K562 (cell line): ENCODE results near the gene RPL28. TPM values are rescaled to one million over a fixed set of nuclear protein-coding genes. Genes with fewer than 3 reads are reported as not detected.

ENCODE experiments used
- HDGF ChIP-seq: fragments of 450-650 bp; IDR thresholded peaks from 2 replicates; pipeline ENCODE4 v1.6.1; 2016
- JUN ChIP-seq, 2 experiments: sonication (generic) in 1 of 2; formaldehyde crosslinking in 1 of 2; IDR thresholded peaks; 2 replicates each; pipeline versions ENCODE4 v1.6.1 to v1.8.0; 2012 to 2022; ENCODE audit warnings: borderline replicate concordance in 2 of 2, mild to moderate bottlenecking in 2 of 2, improper control_type of control experiment in 1 of 2, low read depth in 1 of 2, low read length in 1 of 2, missing genetic modification reagents in 1 of 2
- MCM2 ChIP-seq: fragments of 450-650 bp; IDR thresholded peaks from 2 replicates; pipeline ENCODE4 v1.6.1; 2017; ENCODE audit warnings: low read depth, mild to moderate bottlenecking
- NCOR1 ChIP-seq: fragments of 450-650 bp; IDR thresholded peaks from 2 replicates; pipeline ENCODE4 v1.6.1; 2016; ENCODE audit warnings: mild to moderate bottlenecking, moderate library complexity
- NFXL1 ChIP-seq: fragments of 450-650 bp; formaldehyde crosslinking; IDR thresholded peaks from 2 replicates; pipeline ENCODE4 v1.4.0; 2021; ENCODE audit warnings: mild to moderate bottlenecking
- NFYB ChIP-seq: IDR thresholded peaks from 2 replicates; pipeline ENCODE4 v1.6.1; 2011; ENCODE audit warnings: mild to moderate bottlenecking, moderate library complexity; ENCODE audit not compliant: insufficient read length; ENCODE audit errors: extremely low read depth
- NONO ChIP-seq, 2 experiments: fragments of 200-400 bp in 1 of 2; fragments of 450-650 bp in 1 of 2; formaldehyde crosslinking in 1 of 2; IDR thresholded peaks; 2 replicates each; pipeline ENCODE4 v1.6.1; 2017; ENCODE audit warnings: low read depth in 2 of 2, mild to moderate bottlenecking in 2 of 2, moderate library complexity in 2 of 2, low read length in 1 of 2
- NR2C1 ChIP-seq, 2 experiments: fragments of 450-650 bp; IDR thresholded peaks; 2 replicates each; pipeline ENCODE4 v1.6.1; 2017; ENCODE audit warnings: mild to moderate bottlenecking in 2 of 2, antibody characterized with exemption in 1 of 2, inconsistent platforms in 1 of 2, missing compliant biosample characterization in 1 of 2, missing genetic modification characterization in 1 of 2
- NR2C2 ChIP-seq, 2 experiments: fragments of 200-800 bp in 1 of 2; sonication (Bioruptor generic) in 1 of 2; sonication (generic) in 1 of 2; formaldehyde crosslinking in 1 of 2; IDR thresholded peaks; 2 replicates each; pipeline versions ENCODE4 v1.6.1 to v1.8.0; 2016 to 2022; ENCODE audit warnings: mild to moderate bottlenecking in 1 of 2, missing compliant biosample characterization in 1 of 2, missing genetic modification characterization in 1 of 2, missing genetic modification reagents in 1 of 2
- NR2F6 ChIP-seq: fragments of 450-650 bp; formaldehyde crosslinking; IDR thresholded peaks from 2 replicates; pipeline ENCODE4 v1.4.0; 2020; ENCODE audit warnings: mild to moderate bottlenecking
- POLR2A ChIP-seq: fragments of 450-650 bp; conservative IDR thresholded peaks from 2 replicates; pipeline ENCODE4 v1.6.1; 2016
- SAP30 ChIP-seq: fragments of 200-600 bp; sonication (generic); IDR thresholded peaks from 2 replicates; pipeline ENCODE4 v1.6.1; 2012; ENCODE audit warnings: borderline replicate concordance, low read depth, mild to moderate bottlenecking, moderate library complexity, low read length, control low read depth, inconsistent platforms; ENCODE audit not compliant: insufficient read depth, poor library complexity, severe bottlenecking
- SREBF2 ChIP-seq: sonication (generic); formaldehyde crosslinking; IDR thresholded peaks from 2 replicates; pipeline ENCODE4 v1.4.0; 2020; ENCODE audit warnings: mild to moderate bottlenecking, missing genetic modification reagents
- TCF7 ChIP-seq: sonication (generic); IDR thresholded peaks from 2 replicates; pipeline ENCODE4 v1.6.1; 2016; ENCODE audit warnings: antibody characterized with exemption, borderline replicate concordance
- YY1 ChIP-seq, 3 experiments: IDR thresholded peaks; 2 replicates each; pipeline ENCODE4 v1.6.1; 2011; ENCODE audit warnings: low read length in 2 of 3, mild to moderate bottlenecking in 2 of 3, moderate library complexity in 2 of 3, borderline replicate concordance in 1 of 3, control low read depth in 1 of 3, low read depth in 1 of 3; ENCODE audit not compliant: insufficient read depth in 3 of 3, insufficient replicate concordance in 2 of 3, control insufficient read depth in 1 of 3, insufficient read length in 1 of 3; ENCODE audit errors: extremely low read depth in 1 of 3
- ZBED1 ChIP-seq: IDR thresholded peaks from 2 replicates; pipeline ENCODE4 v1.6.1; 2014
- ZBTB26 ChIP-seq: fragments of 450-650 bp; formaldehyde crosslinking; IDR thresholded peaks from 2 replicates; pipeline ENCODE4 v1.4.0; 2022; ENCODE audit warnings: missing genetic modification characterization
- ZNF212 ChIP-seq: fragments of 450-650 bp; formaldehyde crosslinking; IDR thresholded peaks from 2 replicates; pipeline ENCODE4 v1.4.0; 2020; ENCODE audit warnings: mild to moderate bottlenecking
- ZNF280A ChIP-seq: fragments of 450-650 bp; IDR thresholded peaks from 2 replicates; pipeline ENCODE4 v1.6.1; 2018; ENCODE audit warnings: mild to moderate bottlenecking, low read depth; ENCODE audit not compliant: partially characterized antibody
- ZNF449 ChIP-seq: fragments of 250-450 bp; sonication (Bioruptor Pico); IDR thresholded peaks from 2 replicates; pipeline ENCODE4 v1.8.0; 2022; ENCODE audit warnings: moderate library complexity, mild to moderate bottlenecking, inconsistent platforms
- ZNF583 ChIP-seq: fragments of 250-450 bp; sonication (Bioruptor Pico); IDR thresholded peaks from 2 replicates; pipeline ENCODE4 v1.4.0; 2020
- ZNF584 ChIP-seq: fragments of 200-800 bp; sonication (Bioruptor generic); IDR thresholded peaks from 2 replicates; pipeline ENCODE4 v1.6.1; 2016; ENCODE audit warnings: low read depth, mild to moderate bottlenecking, missing genetic modification characterization, missing compliant biosample characterization
- polyA plus RNA-seq, 8 experiments: library from polyadenylated mRNA; depleted of rRNA in 4 of 8; stranded (reverse) in 5 of 8; unstranded in 3 of 8; fragments of >200 nt; fragmentation: Nextera tagmentation in 2 of 8; fragmentation: Illumina TruSeq in 1 of 8; extraction: Ambion mirVana in 2 of 8; extraction: Trizol in 1 of 8; gene quantifications; 2 replicates each; pipeline versions ENCODE4 v1.2.1 to v1.2.3, GENCODE V29; 2011 to 2014; ENCODE audit warnings: inconsistent platforms in 1 of 8, missing spikeins in 1 of 8
- total RNA-seq, 7 experiments: library from RNA; depleted of rRNA in 6 of 7; stranded (reverse); fragments of >200 nt in 6 of 7; fragmentation: Illumina TruSeq in 2 of 7; extraction: Trizol in 2 of 7; gene quantifications; 2 replicates each; pipeline versions ENCODE4 v1.2.1 to v1.2.3, GENCODE V29; 2011 to 2021; ENCODE audit warnings: low replicate concordance in 1 of 7
- TF ChIP-seq, protein P1 (sequence below): sonication (generic); formaldehyde crosslinking; IDR thresholded peaks from 2 replicates; pipeline ENCODE4 v1.9.0; 2022; ENCODE audit warnings: mild to moderate bottlenecking, missing genetic modification reagents

Gene RPL28
- total and polyA plus RNA-seq, 9 of the 15 experiments (the other 6 are each of a cell fraction or from before 2014, with no cell fraction given) = 124 to 3,106 (median 622) TPM

- no peak for TF ChIP-seq NONO (IDR thresholded peaks at IDR 0.05; ENCODE audit: low read depth in 2 of 2, low read length in 1 of 2)
- TF ChIP-seq NFYB = no peak
- TF ChIP-seq NFXL1 (CRISPR knock-in tag) = no peak
- TF ChIP-seq NR2F6 (CRISPR knock-in tag) = no peak
- no peak for TF ChIP-seq SREBF2
- TF ChIP-seq YY1 (IDR thresholded peaks at IDR 0.05; ENCODE audit: borderline replicate concordance in 1 of 3, control insufficient read depth in 1 of 3, extremely low read depth in 1 of 3, insufficient read depth in 3 of 3, insufficient read length in 1 of 3, insufficient replicate concordance in 2 of 3, low read depth in 1 of 3, low read length in 2 of 3) = peak in 1 of 3 experiments; percentile 34
- TF ChIP-seq ZBTB26 (CRISPR knock-in tag) = no peak
- TF ChIP-seq NCOR1 = no peak
- TF ChIP-seq JUN (IDR thresholded peaks at IDR 0.05; ENCODE audit: borderline replicate concordance, low read depth, low read length) = no peak
- TF ChIP-seq JUN (CRISPR knock-in tag; IDR thresholded peaks at IDR 0.05; ENCODE audit: borderline replicate concordance) = 0 out of 2 replicates have a peak, but pooled peaks have one; percentile 42
- TF ChIP-seq POLR2A = peak; percentile 68
- no peak for TF ChIP-seq ZNF212
- TF ChIP-seq SAP30 = no peak
- TF ChIP-seq ZNF583 = no peak
- TF ChIP-seq NR2C2 (CRISPR knock-in tag; IDR thresholded peaks at IDR 0.05) = no peak
- no peak for TF ChIP-seq NR2C2 (tag; IDR thresholded peaks at IDR 0.05)
- TF ChIP-seq MCM2 = no peak
- TF ChIP-seq, protein P1, sequence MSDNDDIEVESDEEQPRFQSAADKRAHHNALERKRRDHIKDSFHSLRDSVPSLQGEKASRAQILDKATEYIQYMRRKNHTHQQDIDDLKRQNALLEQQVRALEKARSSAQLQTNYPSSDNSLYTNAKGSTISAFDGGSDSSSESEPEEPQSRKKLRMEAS (CRISPR knock-in tag) = peak; percentile 46
- TF ChIP-seq ZNF449 (CRISPR knock-in tag) = no peak
- TF ChIP-seq HDGF = no peak
- no peak for TF ChIP-seq ZBED1
- peak; percentile 9 for TF ChIP-seq ZNF280A
- TF ChIP-seq NR2C1 (IDR thresholded peaks at IDR 0.05) = no peak
- no peak for TF ChIP-seq NR2C1 (tag; IDR thresholded peaks at IDR 0.05)
- TF ChIP-seq ZNF584 = no peak
- no peak for TF ChIP-seq TCF7
Observed at GRCh38 chr19:55440411-55441105, 54.8 kb downstream of the RPL28 start (continued).
